COLO668 (cell line): ENCODE data around the gene FCHSD1.

Experiments used
- DNase-seq: peaks from one replicate; lab custom pipeline; 2025; ENCODE audit not compliant: unreplicated experiment; lab: John Stamatoyannopoulos, UW

The FCHSD1 gene

DNA sequence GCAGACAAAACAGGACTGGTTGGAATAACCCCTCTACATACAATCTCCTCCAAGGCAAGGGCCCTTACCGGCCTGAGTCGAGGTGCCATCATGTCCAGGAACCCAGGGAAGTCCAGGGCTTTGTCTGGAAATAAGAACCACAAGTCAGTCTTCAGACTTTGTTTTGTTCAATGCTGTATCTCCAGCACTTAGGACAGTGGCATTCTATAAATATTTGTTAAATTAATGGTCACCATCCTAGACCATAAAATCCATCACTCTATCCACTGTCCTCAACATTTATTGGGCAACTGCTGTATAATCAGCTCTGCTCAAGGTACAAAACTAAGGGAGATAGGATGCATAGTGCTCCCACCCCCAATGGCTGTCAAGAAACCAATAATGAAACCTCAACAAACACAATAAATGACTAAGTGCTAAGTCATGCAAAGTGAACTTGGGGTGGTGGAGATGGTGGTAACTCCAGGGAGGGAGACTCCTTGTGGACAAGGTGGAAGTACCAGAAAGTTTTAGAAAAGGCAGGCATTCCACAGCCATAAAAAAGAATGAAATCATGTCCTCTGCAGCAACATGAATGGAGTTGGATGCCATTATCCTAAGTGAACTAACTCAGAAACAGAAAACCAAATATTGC is 9.5 kb downstream of the FCHSD1 start:
- no peak for DNase-seq

- no peak for DNase-seq
These were observed 10.5 kb downstream of the FCHSD1 start for GRCh38 chr5:141640698-141641097.

DNA sequence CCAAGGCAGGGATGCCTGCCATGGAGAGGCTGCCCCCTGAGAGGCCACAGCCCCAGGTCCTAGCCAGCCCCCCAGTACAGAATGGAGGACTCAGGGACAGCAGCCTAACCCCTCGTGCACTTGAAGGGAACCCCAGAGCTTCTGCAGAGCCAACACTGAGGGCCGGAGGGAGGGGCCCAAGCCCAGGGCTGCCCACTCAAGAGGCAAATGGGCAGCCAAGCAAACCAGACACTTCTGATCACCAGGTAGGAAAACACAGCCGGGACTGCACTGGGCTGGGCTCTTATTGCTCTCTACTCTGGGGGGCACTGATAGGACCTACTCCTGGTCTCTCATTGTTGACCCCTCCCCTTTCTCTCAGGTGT is 11.2 kb downstream of the FCHSD1 start:
- no peak for DNase-seq

DNA sequence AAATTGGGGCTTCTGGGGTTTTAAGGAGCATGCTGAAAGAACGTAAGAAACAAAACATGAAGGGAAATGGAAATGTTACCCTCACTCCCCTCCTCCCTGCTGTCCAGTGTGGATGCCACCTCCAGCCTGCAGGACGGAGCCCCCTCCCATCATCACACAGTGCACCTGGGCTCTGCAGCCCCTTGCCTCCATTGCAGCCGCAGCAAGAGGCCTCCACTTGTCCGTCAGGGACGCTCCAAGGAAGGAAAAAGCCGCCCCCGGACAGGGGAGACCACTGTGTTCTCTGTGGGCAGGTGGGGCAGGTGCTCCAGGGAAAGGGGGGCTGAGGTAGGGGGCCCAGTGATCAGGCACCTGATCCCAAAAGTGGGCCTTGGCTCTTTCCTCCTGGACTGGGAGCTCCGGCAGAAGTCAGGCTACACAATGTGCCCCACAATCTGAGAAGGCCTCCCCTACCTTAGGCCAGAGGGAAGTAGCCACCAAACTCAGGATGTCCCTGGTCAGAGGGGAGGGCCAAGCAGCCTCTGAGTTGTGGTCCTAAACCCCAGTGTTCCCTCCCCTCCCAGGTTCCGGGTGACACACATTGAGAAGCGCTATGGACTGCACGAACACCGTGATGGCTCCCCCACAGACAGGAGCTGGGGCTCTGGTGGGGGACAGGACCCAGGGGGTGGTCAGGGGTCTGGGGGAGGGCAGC is 11.7 kb downstream of the FCHSD1 start:
- no peak for DNase-seq

DNA sequence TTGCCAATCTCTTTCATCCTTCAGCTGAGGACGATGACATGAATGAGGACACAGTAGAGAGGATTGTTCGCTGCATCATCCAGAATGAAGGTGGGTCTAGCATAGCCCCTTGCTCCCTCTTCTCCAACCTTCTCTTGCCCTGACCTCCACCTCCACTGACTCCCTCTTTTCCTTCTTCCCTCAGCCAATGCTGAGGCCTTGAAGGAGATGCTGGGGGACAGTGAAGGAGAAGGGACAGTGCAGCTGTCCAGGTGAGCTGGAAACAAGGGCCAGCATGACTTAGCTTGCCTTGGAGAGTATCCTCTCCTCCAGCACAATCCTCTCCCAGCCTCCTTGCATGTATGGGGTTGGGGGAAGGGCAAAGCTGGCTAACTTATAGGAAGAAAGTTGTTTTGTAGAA is 12.4 kb downstream of the FCHSD1 start:
- DNase-seq: no peak

GRCh38 chr5:141637767-141638419 is 13.3 kb downstream of the FCHSD1 start:
- DNase-seq: peak; percentile 48

DNA sequence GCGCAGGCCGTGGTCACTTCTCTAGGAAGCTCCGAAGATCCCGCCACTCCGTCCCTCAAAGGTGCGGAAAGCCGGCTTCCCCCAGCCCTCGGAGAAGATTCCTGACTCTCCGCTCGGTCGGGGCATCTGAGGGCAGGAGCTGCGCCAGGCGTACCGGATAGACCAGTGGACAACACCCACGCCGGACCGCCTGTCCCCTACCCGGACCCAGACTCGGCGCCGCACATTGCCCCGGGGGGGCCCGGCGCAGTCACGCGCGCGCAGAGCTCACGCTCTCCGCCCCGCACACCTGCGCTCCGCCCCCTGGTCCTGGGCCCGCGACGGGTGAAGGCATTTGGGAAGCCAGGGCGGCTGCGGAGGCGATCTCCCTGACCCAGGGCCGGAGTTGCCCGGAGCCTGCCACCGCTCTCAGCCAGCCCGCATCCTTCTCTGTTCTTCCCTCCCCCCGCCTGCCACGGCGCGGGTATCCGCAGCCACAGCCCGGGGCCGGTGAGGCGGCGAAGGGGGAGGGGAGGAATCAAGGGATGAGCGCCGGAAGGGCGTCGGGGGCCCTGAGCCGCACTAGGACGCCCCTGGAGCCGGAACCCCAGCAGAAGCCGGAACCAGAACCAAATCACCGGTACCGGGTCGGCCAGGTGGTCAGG is 14.0 kb downstream of the FCHSD1 start:
- peak; percentile 63 for DNase-seq

GRCh38 chr5:141636413-141637122 is 14.7 kb downstream of the FCHSD1 start, which contains the start of the genes HDAC3 and RELL2:
Gene HDAC3, minus strand, starts transcription at chr5:141636849. Its CDS starts 59 bp downstream, at chr5:141636790.
Gene RELL2, plus strand, starts transcription at chr5:141636997. Its CDS starts 1,229 bp downstream, at chr5:141638226.
- peak; percentile 85 for DNase-seq

DNA sequence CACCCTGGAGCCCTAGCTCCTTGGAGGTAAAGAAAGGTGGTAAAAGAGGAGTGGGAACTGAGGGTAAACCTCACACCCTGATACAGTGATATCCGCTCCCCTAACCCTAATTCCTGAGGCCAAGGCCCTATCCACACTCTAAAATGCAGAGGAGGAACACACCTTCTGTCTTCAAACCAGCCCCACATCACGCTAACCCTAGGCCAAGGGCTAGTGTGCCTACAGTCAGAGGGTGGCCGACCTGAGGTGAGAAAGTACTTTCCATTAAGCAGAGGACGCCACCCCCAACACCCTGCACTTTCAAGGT is 15.2 kb downstream of the FCHSD1 start:
- DNase-seq: no peak

DNA sequence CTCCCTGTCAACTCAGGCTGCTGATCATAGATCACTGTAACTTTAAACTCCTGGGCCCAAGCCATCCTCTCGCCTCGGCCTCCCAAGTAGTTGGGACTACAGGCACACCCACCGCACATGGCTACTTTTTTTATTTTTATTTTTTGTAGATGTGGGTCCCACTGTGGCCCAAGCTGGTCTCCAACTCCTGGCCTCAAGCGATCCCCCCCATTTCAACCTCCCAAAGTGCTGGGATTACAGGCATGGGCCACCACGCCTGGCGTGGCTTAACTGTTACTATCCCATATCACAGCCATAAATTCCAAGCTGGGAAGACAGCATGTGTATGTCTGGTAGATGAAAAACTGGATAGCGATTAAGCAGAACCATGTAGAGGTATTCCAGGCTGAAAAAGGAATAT is 15.6 kb downstream of the FCHSD1 start:
- DNase-seq: no peak

GRCh38 chr5:141634720-141635119 is 16.5 kb downstream of the FCHSD1 start:
- no peak for DNase-seq

DNA sequence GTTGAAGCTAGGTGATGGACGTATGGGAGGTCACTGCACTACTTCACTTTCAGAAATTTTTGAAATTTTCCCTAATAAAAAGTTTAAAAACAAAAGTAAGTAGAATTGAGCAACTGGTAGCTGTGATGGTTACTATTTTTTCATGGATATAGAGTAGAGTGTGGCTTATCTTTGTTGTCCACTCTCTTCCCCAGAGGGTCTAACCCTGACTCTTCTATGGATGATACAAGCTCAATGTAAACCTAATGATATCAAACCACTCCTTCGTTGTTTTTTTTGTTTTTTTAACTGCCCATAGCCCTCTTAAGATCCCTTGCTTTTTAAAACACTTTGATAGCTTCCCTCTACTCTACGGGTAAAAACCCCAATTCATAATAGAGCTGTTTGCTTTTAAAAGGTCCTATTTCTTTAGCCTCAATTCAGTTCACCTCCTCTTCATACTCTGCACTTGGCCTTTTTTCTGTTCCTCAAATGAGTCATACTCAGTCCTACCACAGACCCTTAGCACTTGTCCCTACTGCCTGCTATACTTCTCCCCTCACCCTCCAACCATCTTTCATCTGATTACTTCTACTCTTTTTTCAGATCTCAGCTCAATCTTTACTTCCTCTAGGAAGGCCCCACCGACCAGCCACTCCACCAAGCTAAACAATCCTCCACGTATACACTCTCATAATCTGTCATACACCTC is 17.2 kb downstream of the FCHSD1 start:
- DNase-seq: no peak

DNA sequence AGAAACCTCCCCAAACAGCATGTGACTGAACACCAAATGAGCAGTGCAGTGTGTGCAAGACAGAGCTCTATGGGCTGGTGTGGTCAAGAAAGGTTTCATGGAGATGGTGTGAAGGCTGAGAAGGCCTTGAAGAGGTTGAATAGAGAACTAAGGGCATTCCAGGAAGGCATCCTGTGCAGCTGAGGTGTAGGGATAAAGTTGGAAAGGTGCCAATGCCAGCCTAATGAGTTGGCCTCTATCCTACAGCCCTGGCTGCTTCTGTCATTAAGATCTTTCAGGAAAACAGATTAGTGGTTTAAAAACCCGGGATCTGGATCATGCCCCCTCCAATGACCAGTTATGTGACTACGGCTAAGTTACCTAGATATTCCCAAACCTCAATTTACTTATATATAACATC is 18.6 kb downstream of the FCHSD1 start:
- DNase-seq: peak; percentile 3

- no peak for DNase-seq
These were observed 20.6 kb downstream of the FCHSD1 start for GRCh38 chr5:141630570-141631140.

- DNase-seq: no peak
These were observed 22.9 kb downstream of the FCHSD1 start for GRCh38 chr5:141628175-141628788.

DNA sequence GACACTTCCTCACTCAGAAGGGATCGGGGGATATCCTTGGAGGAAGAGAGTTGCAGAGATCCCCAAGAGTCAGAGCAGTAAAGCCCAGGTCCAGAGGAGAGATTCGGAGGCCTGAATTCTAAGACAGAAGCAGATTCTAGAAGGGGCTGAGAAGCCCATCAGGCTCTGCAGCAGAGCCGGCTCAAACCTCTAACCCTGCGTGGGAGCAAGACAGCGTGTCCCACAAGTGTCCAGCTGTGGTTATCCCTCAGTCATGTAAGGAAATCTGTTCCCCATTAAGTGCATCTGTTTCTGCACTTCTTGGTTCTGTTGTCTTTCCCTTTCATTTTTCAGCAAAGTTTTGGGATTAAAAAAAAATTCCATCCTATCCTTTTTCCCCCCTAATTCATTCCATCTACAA is 27.6 kb downstream of the FCHSD1 start:
- DNase-seq: no peak

DNA sequence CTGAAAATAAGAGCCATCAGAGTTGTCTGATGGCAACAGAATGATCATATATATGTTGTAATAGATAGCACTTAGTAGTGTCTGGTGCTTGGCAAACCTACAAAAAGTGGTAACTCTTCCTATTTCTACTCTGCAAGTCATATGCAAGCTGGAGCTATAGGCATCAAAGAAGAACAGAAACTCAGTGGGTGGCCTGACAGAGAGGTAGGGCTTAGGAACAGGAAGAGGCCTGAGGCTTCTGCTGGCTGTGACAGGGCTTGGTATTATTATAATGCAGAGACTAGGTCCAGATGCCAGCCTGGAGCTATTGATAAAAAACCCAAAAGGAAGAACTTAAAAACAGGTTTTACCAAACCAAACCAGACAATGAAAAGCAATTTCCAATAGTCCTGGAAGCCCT is 28.0 kb downstream of the FCHSD1 start:
- DNase-seq: no peak

DNA sequence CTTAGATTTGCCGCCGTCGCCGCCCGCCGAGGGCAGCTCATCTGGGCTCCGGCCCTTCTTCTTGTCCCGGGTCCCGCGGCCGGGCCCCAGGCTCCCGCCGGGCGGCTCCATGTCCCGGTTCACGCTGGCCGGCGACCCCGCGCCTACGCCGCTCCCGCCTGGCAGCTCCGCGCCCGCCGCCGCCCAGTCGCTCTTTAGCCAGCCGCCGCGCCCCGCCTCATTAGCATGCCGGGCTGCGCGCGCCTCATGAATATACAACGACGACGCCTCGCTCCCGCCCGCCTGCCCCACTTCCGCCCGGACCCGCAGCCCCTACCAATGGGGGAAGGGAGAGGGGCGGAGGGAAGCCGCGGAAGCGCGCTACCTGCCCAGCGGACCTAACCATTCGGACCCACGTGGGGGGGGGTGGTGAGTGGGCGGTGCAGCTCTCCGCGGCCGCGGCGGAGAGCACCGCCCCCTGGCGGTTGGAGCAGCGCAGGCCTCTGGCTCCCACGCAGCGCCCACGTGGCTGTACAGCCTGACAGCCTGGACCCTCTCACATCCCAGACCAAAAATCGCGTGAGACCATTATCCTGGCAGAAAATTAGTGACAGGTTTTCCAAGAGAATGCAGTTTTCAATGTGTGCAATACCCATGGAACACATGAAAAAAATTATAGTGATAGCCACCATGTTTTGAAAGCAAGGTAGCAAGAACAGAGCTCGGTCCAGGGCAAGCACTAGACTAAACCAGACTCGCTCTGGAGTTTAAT is 32.2 kb downstream of the FCHSD1 start, which contains the start of gene DIAPH1:
DIAPH1 (minus strand) TSS at position 197 of the 751 bp plus-strand sequence; CDS start at position 111, 86 bp downstream.
- peak; percentile 95 for DNase-seq
